ENCODE data around the gene SLC25A3.
"Not testable (repeated sequence)": the region's sequence is repeated elsewhere in the genome, so short reads cannot be mapped to it uniquely, and the experiment has no call there.

SLC25A3 gene

DNA sequence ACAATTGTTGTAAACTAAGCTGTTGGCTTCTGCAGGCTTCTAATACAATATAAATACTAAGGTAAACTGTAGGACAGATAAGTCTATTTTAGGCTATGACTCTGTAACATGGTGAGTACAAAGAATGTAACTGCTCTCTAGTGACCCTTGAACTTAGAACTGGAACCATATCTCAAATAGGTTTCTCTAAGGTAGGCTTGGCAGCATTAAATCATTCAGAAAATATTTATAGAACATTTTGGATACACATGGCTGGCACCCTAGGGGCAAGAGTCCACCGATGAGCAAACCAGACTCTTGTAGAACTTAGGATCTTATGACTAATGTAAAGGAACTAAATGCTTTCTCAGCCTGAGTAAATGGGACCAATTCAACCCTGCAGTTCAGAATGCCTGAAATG is 19.4 kb upstream of the SLC25A3 start:
- Histone ChIP-seq H4K20me1 (no peaks in the 10 kb centered on the region), H3K9ac (no peak overlapping the region), H3K27ac (no peak overlapping the region), H3K27me3 (no peaks in the 10 kb centered on the region), H3K36me3 (no peaks in the 10 kb centered on the region), H3K9me3 (replicated peaks in 1 of 11) (no peaks in the 10 kb centered on the region), H3K4me3 (no peak overlapping the region), H3K4me2 (no peak overlapping the region), H3K4me1 (no peaks in the 10 kb centered on the region)
- no peak for TF ChIP-seq Cebpa-rat (IDR thresholded peaks at IDR 0.05)

DNA sequence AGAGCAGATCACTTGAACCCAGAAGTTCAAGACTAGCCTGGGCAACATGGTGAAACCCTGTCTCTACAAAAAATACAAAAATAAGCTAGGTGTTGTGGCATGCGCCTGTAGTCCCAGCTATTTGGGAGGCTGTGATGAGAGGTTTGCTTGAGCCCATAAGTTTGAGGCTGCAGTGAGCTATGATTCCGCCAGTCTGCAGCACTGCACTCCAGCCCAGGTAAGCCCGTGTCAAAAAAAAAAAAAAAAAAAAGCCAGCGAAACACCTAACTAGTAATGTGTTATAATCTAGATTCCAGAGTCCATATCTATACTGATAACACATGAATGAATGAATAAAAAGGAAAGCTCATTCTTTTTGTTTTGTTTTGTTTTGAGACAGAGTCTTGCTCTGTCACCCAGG is 18.5 kb upstream of the SLC25A3 start:
- no peak for TF ChIP-seq Cebpa-rat (IDR thresholded peaks at IDR 0.05)
- no peak overlapping the region for H3K4me2 ChIP-seq
- H3K36me3 ChIP-seq = no peaks in the 10 kb centered on the region
- no peaks in the 10 kb centered on the region for H4K20me1 ChIP-seq
- no peaks in the 10 kb centered on the region for H3K9me3 ChIP-seq (replicated peaks in 1 of 11)
- H3K27me3 ChIP-seq = no peaks in the 10 kb centered on the region
- H3K4me1 ChIP-seq = no peaks in the 10 kb centered on the region
- no peak overlapping the region for H3K27ac ChIP-seq
- H3K4me3 ChIP-seq = no peak overlapping the region
- no peak overlapping the region for H3K9ac ChIP-seq

DNA sequence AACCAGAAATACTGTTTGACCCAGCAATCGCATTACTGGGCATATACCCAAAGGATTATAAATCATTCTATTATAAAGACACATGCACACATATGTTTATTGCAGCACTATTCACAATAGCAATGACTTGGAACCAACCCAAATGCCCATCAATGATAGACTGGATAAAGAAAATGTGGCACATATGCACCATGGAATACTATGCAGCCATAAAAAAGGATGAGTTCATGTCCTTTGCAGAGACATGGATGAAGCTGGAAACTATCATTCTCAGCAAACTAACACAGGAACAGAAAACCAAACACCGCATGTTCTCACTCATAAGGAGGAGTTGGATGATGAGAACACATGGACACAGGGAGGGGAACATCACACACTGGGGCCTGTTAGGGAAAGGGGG is 16.7 kb upstream of the SLC25A3 start:
- H3K27me3 ChIP-seq; H3K4me3 ChIP-seq; H3K36me3 ChIP-seq; H3K4me2 ChIP-seq; H3K9ac ChIP-seq; H4K20me1 ChIP-seq; H3K9me3 ChIP-seq (replicated peaks in 1 of 11); H3K4me1 ChIP-seq; H3K27ac ChIP-seq: not testable (repeated sequence)

DNA sequence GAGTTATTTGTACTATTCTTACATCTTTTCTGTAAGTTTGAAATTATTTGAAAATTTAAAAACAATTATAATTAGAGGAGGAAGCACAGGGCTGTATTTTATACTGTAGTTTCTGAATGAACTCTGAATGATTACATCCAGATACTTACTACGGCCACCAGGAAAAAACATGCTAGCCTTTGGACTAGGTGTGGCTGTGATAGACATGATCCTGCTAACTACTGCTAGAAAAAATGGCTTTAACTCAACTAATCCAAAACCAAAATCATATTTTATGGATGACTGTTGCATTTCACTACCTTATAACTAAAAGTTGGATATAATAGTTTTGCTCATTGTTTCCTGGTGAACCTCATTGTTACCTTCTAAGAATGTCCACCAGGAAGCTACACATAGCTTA is 15.1 kb upstream of the SLC25A3 start:
- Histone ChIP-seq H3K4me2 (no peak overlapping the region), H3K4me1 (no peaks in the 10 kb centered on the region), H4K20me1 (no peaks in the 10 kb centered on the region), H3K9ac (no peak overlapping the region), H3K27me3 (no peaks in the 10 kb centered on the region), H3K36me3 (no peaks in the 10 kb centered on the region), H3K4me3 (no peak overlapping the region), H3K27ac (no peak overlapping the region), H3K9me3 (replicated peaks in 1 of 11) (no peaks in the 10 kb centered on the region)
- TF ChIP-seq Cebpa-rat (IDR thresholded peaks at IDR 0.05) = no peak

DNA sequence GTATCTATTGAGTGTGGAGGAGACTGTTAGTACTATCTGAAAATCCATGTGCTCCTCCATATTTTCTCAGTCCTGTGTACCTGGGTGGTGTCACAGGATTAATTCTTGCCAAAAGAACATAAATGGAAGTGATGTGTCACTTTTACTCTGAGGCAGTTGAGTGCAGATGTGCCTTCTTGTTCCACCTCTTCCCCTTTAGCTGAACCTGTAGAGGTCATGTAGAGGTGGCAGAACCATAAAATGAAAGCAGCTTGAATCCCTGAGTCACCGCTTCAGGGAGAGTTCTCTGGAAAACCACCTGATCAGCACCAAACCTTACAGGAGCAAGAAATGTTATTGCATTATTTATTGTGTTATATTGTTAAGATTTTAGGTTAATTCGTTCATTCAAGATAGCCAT is 14.7 kb upstream of the SLC25A3 start:
- no peaks in the 10 kb centered on the region for H3K4me1 ChIP-seq
- TF ChIP-seq Cebpa-rat (IDR thresholded peaks at IDR 0.05) = no peak
- H3K27me3 ChIP-seq = no peaks in the 10 kb centered on the region
- H3K9me3 ChIP-seq (replicated peaks in 1 of 11) = no peaks in the 10 kb centered on the region
- H3K4me2 ChIP-seq = no peak overlapping the region
- H3K9ac ChIP-seq = no peak overlapping the region
- no peak overlapping the region for H3K4me3 ChIP-seq
- H4K20me1 ChIP-seq = no peaks in the 10 kb centered on the region
- no peaks in the 10 kb centered on the region for H3K36me3 ChIP-seq
- no peak overlapping the region for H3K27ac ChIP-seq

DNA sequence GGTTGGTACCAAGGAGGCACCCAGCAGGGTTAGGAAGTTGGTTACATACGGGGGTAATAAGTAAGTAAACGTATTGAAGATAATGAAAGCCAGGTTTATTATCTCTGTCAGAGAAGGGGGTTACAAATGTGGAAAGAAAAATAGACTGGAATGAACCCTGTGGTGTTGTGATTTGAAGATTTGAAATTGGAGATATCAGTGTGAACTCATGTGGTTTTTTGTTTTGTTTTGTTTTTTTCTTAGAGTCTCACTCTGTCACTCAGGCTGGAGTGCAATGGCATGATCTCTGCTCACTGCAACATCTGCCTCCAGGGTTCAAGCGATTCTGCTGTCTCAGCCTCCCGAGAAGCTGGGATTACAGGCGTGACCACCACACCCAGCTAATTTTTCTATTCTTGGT is 14.1 kb upstream of the SLC25A3 start:
- Histone ChIP-seq H3K36me3 (no peaks in the 10 kb centered on the region), H3K9ac (no peak overlapping the region), H3K4me1 (no peaks in the 10 kb centered on the region), H4K20me1 (no peaks in the 10 kb centered on the region), H3K9me3 (replicated peaks in 1 of 11) (no peaks in the 10 kb centered on the region), H3K4me3 (no peak overlapping the region), H3K4me2 (no peak overlapping the region), H3K27ac (no peak overlapping the region), H3K27me3 (no peaks in the 10 kb centered on the region)
- no peak for TF ChIP-seq Cebpa-rat (IDR thresholded peaks at IDR 0.05)

DNA sequence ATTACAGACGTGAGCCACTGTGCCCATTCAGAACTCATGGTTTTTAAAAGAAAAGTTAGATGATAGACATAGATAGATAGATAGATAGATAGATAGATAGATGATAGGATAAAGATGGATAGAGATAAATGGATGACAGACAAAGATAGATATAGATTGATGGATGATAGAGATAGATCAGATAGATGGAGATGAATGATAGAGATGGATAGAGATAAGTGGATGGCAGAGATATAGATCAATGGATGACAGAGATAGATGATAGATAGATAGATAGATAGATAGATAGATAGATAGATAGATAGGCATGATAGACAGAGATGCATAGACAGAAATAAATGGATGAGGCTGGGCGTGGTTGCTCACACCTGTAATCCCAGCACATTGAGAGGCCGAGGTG is 13.7 kb upstream of the SLC25A3 start:
- no peak overlapping the region for H3K27ac ChIP-seq
- TF ChIP-seq Cebpa-rat (IDR thresholded peaks at IDR 0.05) = no peak
- no peak overlapping the region for H3K4me3 ChIP-seq
- H3K36me3 ChIP-seq = no peaks in the 10 kb centered on the region
- H3K4me2 ChIP-seq = no peak overlapping the region
- H3K27me3 ChIP-seq = no peaks in the 10 kb centered on the region
- no peaks in the 10 kb centered on the region for H3K9me3 ChIP-seq (replicated peaks in 1 of 11)
- no peaks in the 10 kb centered on the region for H4K20me1 ChIP-seq
- H3K4me1 ChIP-seq = no peaks in the 10 kb centered on the region
- H3K9ac ChIP-seq = no peak overlapping the region

DNA sequence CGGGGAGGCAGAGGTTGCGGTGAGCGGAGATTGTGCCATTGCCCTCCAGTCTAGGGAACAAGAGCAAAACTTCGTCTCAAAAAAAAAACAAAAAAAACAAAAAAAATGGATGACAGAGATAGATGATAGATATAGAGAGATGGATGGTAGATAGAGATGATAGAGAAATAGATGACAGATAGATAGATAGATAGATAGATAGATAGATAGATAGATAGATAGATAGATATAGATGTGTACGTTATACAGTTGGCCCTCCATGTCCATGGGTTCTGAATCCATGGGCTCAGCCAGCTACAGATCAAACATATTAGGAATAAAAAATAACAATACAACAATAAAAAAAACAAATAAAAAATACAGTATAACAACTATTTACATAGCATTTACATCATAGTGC is 12.8 kb upstream of the SLC25A3 start:
- no peaks in the 10 kb centered on the region for H3K4me1 ChIP-seq
- H3K9me3 ChIP-seq (replicated peaks in 1 of 11) = no peaks in the 10 kb centered on the region
- TF ChIP-seq Cebpa-rat (IDR thresholded peaks at IDR 0.05) = no peak
- no peak overlapping the region for H3K27ac ChIP-seq
- no peaks in the 10 kb centered on the region for H3K36me3 ChIP-seq
- no peak overlapping the region for H3K9ac ChIP-seq
- no peak overlapping the region for H3K4me3 ChIP-seq
- no peak overlapping the region for H3K4me2 ChIP-seq
- no peaks in the 10 kb centered on the region for H3K27me3 ChIP-seq
- H4K20me1 ChIP-seq = no peaks in the 10 kb centered on the region

DNA sequence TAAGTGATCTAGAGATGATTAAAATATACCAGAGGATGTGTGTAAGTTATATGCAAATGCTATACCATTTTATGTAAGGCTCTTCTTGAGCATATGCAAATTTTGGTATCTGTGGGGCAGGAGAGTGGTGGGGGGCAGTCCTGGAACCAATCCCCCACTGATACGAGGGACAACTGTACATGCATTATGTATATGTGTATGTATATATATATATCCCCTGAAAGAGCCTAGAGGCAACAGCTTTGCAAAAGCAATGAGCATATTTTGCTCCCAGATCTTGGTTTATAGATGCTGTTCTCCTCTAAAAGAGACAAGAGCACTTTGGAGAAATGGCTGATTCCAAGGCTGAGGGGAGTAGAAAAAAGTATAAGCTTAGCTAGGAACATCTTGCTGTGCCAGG is 12.4 kb upstream of the SLC25A3 start:
- no peaks in the 10 kb centered on the region for H3K4me1 ChIP-seq
- no peak overlapping the region for H3K4me2 ChIP-seq
- TF ChIP-seq Cebpa-rat (IDR thresholded peaks at IDR 0.05) = no peak
- H3K27ac ChIP-seq = no peak overlapping the region
- H3K36me3 ChIP-seq = no peaks in the 10 kb centered on the region
- no peak overlapping the region for H3K4me3 ChIP-seq
- no peaks in the 10 kb centered on the region for H4K20me1 ChIP-seq
- no peak overlapping the region for H3K9ac ChIP-seq
- H3K9me3 ChIP-seq (replicated peaks in 1 of 11) = no peaks in the 10 kb centered on the region
- H3K27me3 ChIP-seq = no peaks in the 10 kb centered on the region

DNA sequence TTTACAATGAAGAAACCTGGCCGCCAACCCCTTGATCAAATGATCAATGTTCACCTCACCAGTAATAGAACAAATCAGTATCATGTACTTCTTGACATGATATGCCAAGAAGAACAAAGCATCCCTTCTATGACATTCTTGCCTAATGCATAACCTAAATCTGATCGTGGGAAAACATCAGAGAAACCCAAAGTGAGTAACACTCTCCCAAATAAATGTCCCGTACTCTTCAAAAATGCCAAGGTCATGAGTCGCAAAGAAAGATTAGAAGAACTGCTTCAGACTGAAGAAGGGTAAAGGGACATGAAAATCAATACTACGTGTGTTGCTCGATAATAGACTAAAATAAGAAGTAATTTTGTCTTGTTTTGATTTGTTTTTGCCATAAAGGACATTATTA is 11.4 kb upstream of the SLC25A3 start:
- no peak overlapping the region for H3K4me2 ChIP-seq
- no peaks in the 10 kb centered on the region for H3K27me3 ChIP-seq
- no peak for TF ChIP-seq Cebpa-rat (IDR thresholded peaks at IDR 0.05)

DNA sequence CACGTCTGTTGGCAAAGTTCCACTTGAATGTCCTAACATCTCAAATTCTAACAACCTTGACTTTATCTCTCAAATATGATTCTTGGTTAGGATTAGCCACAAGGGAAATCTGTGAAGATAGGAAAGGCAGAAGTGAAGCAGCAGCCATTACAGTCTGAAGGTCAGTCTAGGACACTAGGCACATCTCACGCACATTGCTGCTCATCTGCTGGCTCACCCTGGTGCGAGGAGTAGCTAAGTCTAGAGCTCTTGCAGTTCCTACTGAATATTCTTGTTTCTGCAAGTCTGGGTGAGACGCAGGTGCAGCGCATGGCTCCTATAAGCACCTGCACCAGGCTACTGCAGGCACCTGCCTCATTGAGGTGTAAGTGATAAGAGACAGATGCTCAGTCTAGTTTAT is 6.4 kb upstream of the SLC25A3 start:
- Histone ChIP-seq H3K27ac (no peak overlapping the region), H3K9me3 (replicated peaks in 1 of 11) (no peaks in the 10 kb centered on the region), H3K27me3 (no peaks in the 10 kb centered on the region), H3K4me1 (peaks cover 0 to 7% (median 0%) of the 10 kb centered on the region in 10 experiments; a peak in 5 of 20 replicates), H3K36me3 (no peaks in the 10 kb centered on the region), H3K4me2 (no peak overlapping the region), H3K4me3 (no peak overlapping the region), H4K20me1 (no peaks in the 10 kb centered on the region), H3K9ac (no peak overlapping the region)
- TF ChIP-seq Cebpa-rat (IDR thresholded peaks at IDR 0.05) = no peak

More for the DNA sequence above, 11.4 kb upstream of the SLC25A3 start:
- Histone ChIP-seq H3K36me3 (no peaks in the 10 kb centered on the region), H3K4me3 (no peak overlapping the region), H3K27ac (no peak overlapping the region), H3K9ac (no peak overlapping the region), H3K9me3 (replicated peaks in 1 of 11) (no peaks in the 10 kb centered on the region), H3K4me1 (peaks cover 0 to 3% (median 0%) of the 10 kb centered on the region in 10 experiments; a peak in 2 of 20 replicates), H4K20me1 (no peaks in the 10 kb centered on the region)

All from BLaER1 treated with 17β-estradiol and CSF1 and Interleukin-3, amounts not matched to agents 10 nM and 100 nM (cell line).